ACC112 (cell line): ENCODE results near the gene DGKQ.
"Not testable (repeated sequence)": the region's sequence is repeated elsewhere in the genome, so short reads cannot be mapped to it uniquely, and the experiment has no call there.

Source experiments
- H2AFZ ChIP-seq: fragments of 200-600 bp; sonication (generic); one replicate; pipeline ENCODE4 v1.6.0; 2017; ENCODE audit warnings: antibody characterized with exemption, low read length; ENCODE audit not compliant: unreplicated experiment
- H3K27ac ChIP-seq: fragments of 200-600 bp; sonication (generic); 2 replicates; pipeline ENCODE4 v1.5.1; 2014; ENCODE audit warnings: low read depth, mild to moderate bottlenecking, antibody characterized with exemption, low read length, moderate library complexity
- H3K27me3 ChIP-seq: fragments of 200-600 bp; sonication (generic); 2 replicates; pipeline ENCODE4 v1.6.1; 2014; ENCODE audit warnings: mild to moderate bottlenecking, antibody characterized with exemption, low read length, moderate library complexity, mixed read lengths; ENCODE audit not compliant: insufficient read depth
- H3K36me3 ChIP-seq: fragments of 200-600 bp; sonication (generic); 2 replicates; pipeline ENCODE4 v1.6.1; 2016; ENCODE audit warnings: mild to moderate bottlenecking, antibody characterized with exemption, low read length, moderate library complexity, mixed read lengths; ENCODE audit not compliant: insufficient read depth
- H3K4me1 ChIP-seq: fragments of 200-600 bp; sonication (generic); one replicate; pipeline ENCODE4 v1.6.1; 2016; ENCODE audit warnings: low read length, mixed read lengths; ENCODE audit not compliant: insufficient read depth, unreplicated experiment, control insufficient read depth
- H3K4me3 ChIP-seq: fragments of 200-600 bp; sonication (generic); 2 replicates; pipeline ENCODE4 v1.5.1; 2014; ENCODE audit warnings: mild to moderate bottlenecking, low read depth, low read length
- H3K79me2 ChIP-seq: fragments of 200-600 bp; sonication (generic); one replicate; pipeline ENCODE4 v1.6.0; 2016; ENCODE audit warnings: low read length; ENCODE audit not compliant: control insufficient read depth, unreplicated experiment, insufficient read depth

Gene DGKQ

GRCh38 chr4:939508-939907 is 33.9 kb downstream of the DGKQ start:
- not testable (repeated sequence) for H3K79me2 ChIP-seq, H3K36me3 ChIP-seq, H3K4me3 ChIP-seq, H2AFZ ChIP-seq, H3K27ac ChIP-seq, H3K27me3 ChIP-seq, H3K4me1 ChIP-seq

GRCh38 chr4:932713-933070 is 40.7 kb downstream of the DGKQ start:
- Histone ChIP-seq H3K4me1 (peaks cover 9% of the 10 kb centered on the region), H3K27ac (peak overlapping the region; percentile 62; the same call in 1 of the 2 replicates), H3K27me3 (no peaks in the 10 kb centered on the region), H3K36me3 (no peaks in the 10 kb centered on the region), H3K4me3 (peak overlapping the region; percentile 96), H3K79me2 (peaks cover 47% of the 10 kb centered on the region), H2AFZ (peak overlapping the region; percentile 46)

DNA sequence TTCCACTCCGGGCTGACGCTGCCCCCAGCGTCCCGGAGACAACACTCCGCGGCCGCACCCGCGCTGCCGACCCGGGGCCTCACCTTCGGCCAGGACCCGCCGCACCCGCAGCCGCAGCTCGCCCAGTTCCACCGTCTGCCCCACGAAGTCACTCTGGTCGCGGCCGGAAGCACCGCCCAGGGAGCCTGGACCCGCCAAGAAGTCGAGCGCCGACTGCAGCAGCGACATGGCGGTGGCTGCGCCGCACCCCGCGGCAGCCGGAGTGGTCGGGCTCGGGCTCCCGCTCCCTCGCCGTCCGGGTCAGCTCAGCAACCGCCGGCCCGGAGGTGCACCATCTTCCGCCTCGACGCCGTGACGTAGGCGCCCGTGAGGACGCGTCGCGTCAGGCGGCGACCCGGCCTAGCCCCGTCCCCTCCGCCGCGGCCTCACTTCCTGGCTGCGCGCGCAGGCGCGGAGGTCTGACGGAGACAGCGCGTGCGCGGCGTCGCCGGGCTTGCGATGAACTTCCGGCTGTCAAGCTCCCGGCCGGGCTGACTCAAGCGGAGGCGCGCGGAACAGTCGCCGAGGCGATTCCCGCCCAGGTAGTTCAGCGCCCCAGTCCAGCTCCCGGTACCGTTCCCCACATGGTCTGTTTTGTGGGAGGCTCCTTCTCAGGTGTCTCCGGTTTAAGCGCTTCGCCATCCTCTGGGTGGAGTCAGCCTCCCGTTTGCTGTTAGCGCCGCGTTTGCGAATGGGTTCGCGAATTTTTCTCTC is 41.2 kb downstream of the DGKQ start, which contains the start of the genes GAK and TMEM175:
TSS of gene GAK (minus strand) at position 357 of the 753 bp plus-strand sequence. CDS start at position 228, 129 bp downstream.
TSS of gene TMEM175 (plus strand) at position 501 of the 753 bp plus-strand sequence. CDS start 15,280 bp downstream, outside the sequence.
- Histone ChIP-seq H3K27me3 (no peaks in the 10 kb centered on the region), H2AFZ (peak within 1 kb of the TSS; percentile 50), H3K4me1 (peaks cover 9% of the 10 kb centered on the region), H3K4me3 (peak within 1 kb of the TSS; percentile 96), H3K79me2 (peaks cover 50% of the 10 kb centered on the region), H3K27ac (peak within 1 kb of the TSS; percentile 87), H3K36me3 (no peaks in the 10 kb centered on the region)

GRCh38 chr4:931194-931959 is 42.0 kb downstream of the DGKQ start:
- peak overlapping the region; percentile 96 for H3K4me3 ChIP-seq
- H3K4me1 ChIP-seq: peaks cover 9% of the 10 kb centered on the region
- no peaks in the 10 kb centered on the region for H3K36me3 ChIP-seq
- H3K27me3 ChIP-seq: no peaks in the 10 kb centered on the region
- peak overlapping the region; percentile 87 for H3K27ac ChIP-seq
- H2AFZ ChIP-seq: peak overlapping the region; percentile 50
- H3K79me2 ChIP-seq: peaks cover 51% of the 10 kb centered on the region

DNA sequence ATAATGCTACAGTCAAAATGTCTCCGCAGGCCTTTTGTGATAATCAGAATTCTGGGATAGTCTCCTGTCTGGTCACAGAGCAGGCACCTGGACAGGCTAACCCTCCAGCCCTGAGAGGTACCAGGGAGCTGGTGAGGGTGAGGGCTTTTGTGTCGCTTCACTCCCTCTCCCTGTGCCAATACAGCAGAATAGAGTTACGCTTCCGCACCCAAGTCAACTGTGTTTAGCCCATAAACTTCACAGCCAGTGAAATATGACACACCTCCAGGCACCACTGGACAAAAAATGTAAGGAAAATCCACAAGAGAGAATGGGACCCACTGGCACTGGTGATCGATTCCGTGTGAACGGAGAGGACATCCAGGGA is 42.6 kb downstream of the DGKQ start:
- no peak overlapping the region for H2AFZ ChIP-seq
- no peaks in the 10 kb centered on the region for H3K36me3 ChIP-seq
- H3K4me3 ChIP-seq: peak overlapping the region; percentile 96
- H3K4me1 ChIP-seq: peaks cover 9% of the 10 kb centered on the region
- no peaks in the 10 kb centered on the region for H3K27me3 ChIP-seq
- peak overlapping the region; percentile 87 for H3K27ac ChIP-seq
- peaks cover 57% of the 10 kb centered on the region for H3K79me2 ChIP-seq

- peak overlapping the region; percentile 87; the same call in 1 of the 2 replicates for H3K27ac ChIP-seq
- H3K27me3 ChIP-seq: no peaks in the 10 kb centered on the region
- H2AFZ ChIP-seq: no peak overlapping the region
- H3K4me3 ChIP-seq: peak overlapping the region; percentile 96
- peaks cover 64% of the 10 kb centered on the region for H3K79me2 ChIP-seq
- H3K36me3 ChIP-seq: no peaks in the 10 kb centered on the region
- peaks cover 14% of the 10 kb centered on the region for H3K4me1 ChIP-seq
These were observed 43.3 kb downstream of the DGKQ start for GRCh38 chr4:930028-930551.

GRCh38 chr4:929096-929765 is 44.1 kb downstream of the DGKQ start:
- Histone ChIP-seq H3K4me3 (no peak overlapping the region), H2AFZ (no peak overlapping the region), H3K36me3 (no peaks in the 10 kb centered on the region), H3K27ac (no peak overlapping the region), H3K4me1 (peaks cover 23% of the 10 kb centered on the region), H3K27me3 (no peaks in the 10 kb centered on the region), H3K79me2 (peaks cover 72% of the 10 kb centered on the region)

DNA sequence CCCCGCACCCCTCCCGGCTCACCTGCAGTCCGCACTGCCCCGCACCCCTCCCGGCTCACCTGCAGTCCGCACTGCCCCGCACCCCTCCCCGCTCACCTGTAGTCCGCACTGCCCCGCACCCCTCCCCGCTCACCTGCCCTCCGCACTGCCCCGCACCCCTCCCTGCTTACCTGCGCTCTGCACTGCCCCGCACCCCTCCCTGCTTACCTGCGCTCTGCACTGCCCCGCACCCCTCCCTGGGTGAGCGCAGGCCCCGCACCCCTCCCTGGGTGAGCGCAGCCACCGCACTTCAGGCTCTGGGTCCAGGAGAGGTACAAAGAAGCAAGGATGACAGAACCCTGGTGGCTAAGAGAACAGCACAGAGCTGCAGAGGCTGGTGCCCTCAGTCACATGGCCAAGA is 45.8 kb downstream of the DGKQ start:
- not testable (repeated sequence) for H2AFZ ChIP-seq, H3K4me3 ChIP-seq, H3K27ac ChIP-seq, H3K27me3 ChIP-seq, H3K36me3 ChIP-seq
- peaks cover 24% of the 10 kb centered on the region for H3K4me1 ChIP-seq
- H3K79me2 ChIP-seq: peaks cover 77% of the 10 kb centered on the region

GRCh38 chr4:926538-926937 is 46.8 kb downstream of the DGKQ start:
- H3K27me3 ChIP-seq: no peaks in the 10 kb centered on the region
- H3K4me1 ChIP-seq: peaks cover 24% of the 10 kb centered on the region

GRCh38 chr4:925771-926500 is 47.4 kb downstream of the DGKQ start:
- H2AFZ ChIP-seq: no peak overlapping the region
- no peaks in the 10 kb centered on the region for H3K36me3 ChIP-seq
- no peak overlapping the region for H3K27ac ChIP-seq
- no peaks in the 10 kb centered on the region for H3K27me3 ChIP-seq
- no peak overlapping the region for H3K4me3 ChIP-seq
- peaks cover 77% of the 10 kb centered on the region for H3K79me2 ChIP-seq
- H3K4me1 ChIP-seq: peaks cover 23% of the 10 kb centered on the region

More at GRCh38 chr4:926538-926937, 46.8 kb downstream of the DGKQ start:
- no peak overlapping the region for H3K27ac ChIP-seq
- H3K4me3 ChIP-seq: no peak overlapping the region
- H3K36me3 ChIP-seq: no peaks in the 10 kb centered on the region
- no peak overlapping the region for H2AFZ ChIP-seq
- H3K79me2 ChIP-seq: peaks cover 80% of the 10 kb centered on the region
